ENCODE measurements around the gene TEDC2.
"Not testable (repeated sequence)": the region's sequence is repeated elsewhere in the genome, so short reads cannot be mapped to it uniquely, and the experiment has no call there.

TEDC2 gene

DNA sequence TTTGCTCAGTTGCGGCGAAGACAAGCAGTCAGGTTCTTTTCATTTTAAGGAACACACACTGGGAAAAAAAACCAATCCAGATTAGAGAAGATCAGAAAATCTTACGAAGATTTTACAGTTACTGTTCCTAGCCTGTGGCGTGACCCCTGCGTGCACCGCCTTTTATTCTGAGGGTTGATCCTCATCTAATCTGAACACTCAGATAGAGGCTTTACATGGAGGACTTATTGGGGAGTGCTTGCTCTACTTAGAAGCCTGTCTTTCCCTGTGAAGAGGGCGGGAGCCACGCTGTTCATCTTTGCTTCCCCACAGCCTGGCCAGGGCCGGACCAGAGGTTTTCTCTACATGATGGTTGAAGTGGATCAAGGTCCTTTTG is 16.4 kb downstream of the TEDC2 start:
- Mint-ChIP-seq H3K4me3 (peak overlapping the region; percentile 76 to 85 (median 85)), H3K36me3 (ENCODE audit: low read depth) (no peaks in the 10 kb centered on the region), H3K27me3 (ENCODE audit: low read depth) (peaks cover 9% of the 10 kb centered on the region), H3K27ac (peak overlapping the region in 2 of 3 experiments; percentile 73 to 82), H3K4me1 (peaks cover 25% of the 10 kb centered on the region), H3K9me3 (no peaks in the 10 kb centered on the region)
- TF ChIP-seq, protein P1, sequence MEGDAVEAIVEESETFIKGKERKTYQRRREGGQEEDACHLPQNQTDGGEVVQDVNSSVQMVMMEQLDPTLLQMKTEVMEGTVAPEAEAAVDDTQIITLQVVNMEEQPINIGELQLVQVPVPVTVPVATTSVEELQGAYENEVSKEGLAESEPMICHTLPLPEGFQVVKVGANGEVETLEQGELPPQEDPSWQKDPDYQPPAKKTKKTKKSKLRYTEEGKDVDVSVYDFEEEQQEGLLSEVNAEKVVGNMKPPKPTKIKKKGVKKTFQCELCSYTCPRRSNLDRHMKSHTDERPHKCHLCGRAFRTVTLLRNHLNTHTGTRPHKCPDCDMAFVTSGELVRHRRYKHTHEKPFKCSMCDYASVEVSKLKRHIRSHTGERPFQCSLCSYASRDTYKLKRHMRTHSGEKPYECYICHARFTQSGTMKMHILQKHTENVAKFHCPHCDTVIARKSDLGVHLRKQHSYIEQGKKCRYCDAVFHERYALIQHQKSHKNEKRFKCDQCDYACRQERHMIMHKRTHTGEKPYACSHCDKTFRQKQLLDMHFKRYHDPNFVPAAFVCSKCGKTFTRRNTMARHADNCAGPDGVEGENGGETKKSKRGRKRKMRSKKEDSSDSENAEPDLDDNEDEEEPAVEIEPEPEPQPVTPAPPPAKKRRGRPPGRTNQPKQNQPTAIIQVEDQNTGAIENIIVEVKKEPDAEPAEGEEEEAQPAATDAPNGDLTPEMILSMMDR (IDR thresholded peaks at IDR 0.05; ENCODE audit: unreplicated experiment in 3 of 3): no peak

DNA sequence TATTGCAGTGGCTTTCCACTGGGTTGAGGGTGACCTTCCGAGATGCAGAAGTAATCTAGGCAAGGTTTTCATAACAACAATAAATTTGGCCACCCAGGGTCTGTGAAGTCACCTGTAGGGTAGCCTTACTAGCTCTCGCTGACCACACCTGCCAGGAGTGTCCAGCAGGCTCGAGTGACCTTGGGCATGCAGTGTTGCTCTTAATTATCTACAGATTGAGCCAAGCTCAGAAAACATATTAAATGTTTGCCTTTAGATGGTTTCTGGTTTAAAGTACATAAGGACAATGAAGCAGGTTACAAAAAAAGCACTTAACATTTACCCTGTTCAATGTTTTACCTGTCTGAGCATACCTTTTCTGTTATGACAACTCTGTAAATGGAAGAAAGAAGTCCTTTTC is 16.8 kb downstream of the TEDC2 start:
- Mint-ChIP-seq H3K27me3 (ENCODE audit: low read depth) (peaks cover 9% of the 10 kb centered on the region), H3K4me3 (peak overlapping the region; percentile 76 to 85 (median 85)), H3K27ac (peak overlapping the region in 2 of 3 experiments; percentile 73 to 82), H3K4me1 (peaks cover 28% of the 10 kb centered on the region), H3K36me3 (ENCODE audit: low read depth) (no peaks in the 10 kb centered on the region), H3K9me3 (no peaks in the 10 kb centered on the region)
- TF ChIP-seq, protein P1 (IDR thresholded peaks at IDR 0.05; ENCODE audit: unreplicated experiment in 3 of 3): no peak

DNA sequence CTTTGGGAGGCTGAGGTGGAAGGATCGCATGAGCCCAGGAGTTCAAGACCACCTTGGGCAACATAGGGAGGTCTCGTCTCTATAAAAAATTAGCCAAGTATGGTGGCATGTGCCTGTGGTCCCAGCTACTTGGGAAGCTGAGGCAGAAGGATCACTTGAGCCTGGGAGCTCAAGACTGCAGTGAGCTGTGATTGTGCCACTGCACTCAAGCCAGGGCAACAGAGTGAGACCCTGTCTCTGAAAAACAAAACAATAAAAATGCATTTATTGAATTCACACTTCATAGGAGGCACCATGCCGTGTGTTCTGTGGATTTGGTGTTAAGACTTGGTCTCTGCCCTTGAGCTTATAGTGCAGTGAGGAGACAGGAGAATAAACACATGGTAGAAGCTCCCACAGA is 17.4 kb downstream of the TEDC2 start:
- TF ChIP-seq, protein P1 (IDR thresholded peaks at IDR 0.05; ENCODE audit: unreplicated experiment in 3 of 3): no peak
- Mint-ChIP-seq H3K36me3 (ENCODE audit: low read depth) (no peaks in the 10 kb centered on the region), H3K27me3 (ENCODE audit: low read depth) (peaks cover 9% of the 10 kb centered on the region)

DNA sequence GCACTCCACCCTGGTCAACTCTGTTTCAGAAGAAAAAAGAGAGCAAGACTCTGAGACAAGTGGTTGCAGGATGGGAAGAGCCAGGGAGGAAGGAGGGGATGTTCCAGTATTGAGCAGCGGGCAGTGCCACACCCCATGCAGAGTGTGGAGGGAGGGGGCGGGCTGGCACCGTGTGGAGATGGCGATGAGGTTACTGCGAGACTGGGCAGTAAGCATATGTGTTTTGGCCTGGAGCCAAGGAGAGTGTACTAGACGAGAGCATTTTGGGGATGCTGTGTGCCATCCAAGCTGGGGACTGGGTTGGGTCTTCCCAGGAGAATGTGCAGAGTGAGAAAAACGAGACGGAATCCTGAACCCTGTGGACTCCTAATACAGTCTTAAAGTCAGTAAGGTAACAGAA is 18.4 kb downstream of the TEDC2 start:
- Mint-ChIP-seq H3K27ac (peak overlapping the region in 1 of 3 experiments; percentile 17), H3K27me3 (ENCODE audit: low read depth) (peaks cover 9% of the 10 kb centered on the region), H3K9me3 (no peaks in the 10 kb centered on the region), H3K4me3 (no peak overlapping the region), H3K36me3 (ENCODE audit: low read depth) (no peaks in the 10 kb centered on the region), H3K4me1 (peaks cover 40% of the 10 kb centered on the region)
- TF ChIP-seq, protein P1 (IDR thresholded peaks at IDR 0.05; ENCODE audit: unreplicated experiment in 3 of 3): no peak

More for the DNA sequence above, 17.4 kb downstream of the TEDC2 start:
- H3K4me1 Mint-ChIP-seq: peaks cover 34% of the 10 kb centered on the region
- H3K27ac Mint-ChIP-seq: peak overlapping the region in 2 of 3 experiments; percentile 46 to 82
- no peaks in the 10 kb centered on the region for H3K9me3 Mint-ChIP-seq
- H3K4me3 Mint-ChIP-seq: peak overlapping the region; percentile 49 to 85 (median 85)

DNA sequence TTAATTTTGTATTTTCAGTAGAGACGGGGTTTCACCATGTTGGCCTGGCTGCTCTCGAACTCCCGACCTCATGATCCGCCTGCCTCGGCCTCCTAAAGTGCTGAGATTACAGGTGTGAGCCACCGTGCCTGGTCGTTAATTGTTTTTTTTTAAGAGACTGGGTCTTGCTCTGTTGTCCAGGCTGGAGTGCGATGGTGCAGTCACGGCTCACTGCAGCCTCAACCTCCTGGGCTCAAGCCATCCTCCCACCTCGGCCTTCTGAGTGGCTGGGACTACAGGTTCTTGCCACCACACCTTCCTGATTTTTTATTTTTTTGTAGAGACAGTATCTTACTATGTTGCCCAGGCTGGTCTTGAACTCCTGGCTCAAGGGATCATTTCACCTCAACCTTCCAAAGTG is 20.1 kb downstream of the TEDC2 start:
- Mint-ChIP-seq H3K4me1 (peaks cover 56% of the 10 kb centered on the region), H3K4me3 (peak overlapping the region in 1 of 3 experiments; percentile 50)
- not testable (repeated sequence) for H3K36me3 Mint-ChIP-seq (ENCODE audit: low read depth); H3K27me3 Mint-ChIP-seq (ENCODE audit: low read depth); H3K9me3 Mint-ChIP-seq; H3K27ac Mint-ChIP-seq

DNA sequence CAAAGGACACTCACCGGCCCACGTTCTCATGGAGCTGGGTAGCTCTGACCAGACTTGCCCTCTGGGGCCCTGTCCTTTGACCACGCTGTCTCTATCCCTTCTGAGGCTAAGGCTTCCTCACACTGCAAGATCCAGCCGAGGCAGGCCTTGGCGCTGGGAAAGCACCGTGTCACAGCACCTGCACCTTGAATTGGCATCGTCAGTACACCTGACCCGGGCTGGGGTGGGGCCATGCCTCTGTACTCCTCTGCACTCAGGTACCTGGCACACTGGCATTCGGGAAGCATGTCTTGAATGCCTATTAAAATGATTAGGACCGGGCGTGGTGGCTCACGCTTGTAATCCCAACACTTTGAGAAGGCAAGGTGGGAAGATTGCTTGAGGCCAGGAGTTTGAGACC is 21.0 kb downstream of the TEDC2 start:
- Mint-ChIP-seq H3K9me3 (no peaks in the 10 kb centered on the region), H3K4me1 (peaks cover 61% of the 10 kb centered on the region), H3K27me3 (ENCODE audit: low read depth) (peaks cover 7% of the 10 kb centered on the region), H3K36me3 (ENCODE audit: low read depth) (no peaks in the 10 kb centered on the region), H3K4me3 (no peak overlapping the region), H3K27ac (no peak overlapping the region)
- TF ChIP-seq, protein P1 (IDR thresholded peaks at IDR 0.05; ENCODE audit: unreplicated experiment in 3 of 3): no peak

Measured in nephron (organoid).